ENCODE measurements around the gene GRK3. TPM values are rescaled to one million over a fixed set of nuclear protein-coding genes. Genes with fewer than 3 reads are reported as not detected.

The GRK3 gene
- total and polyA plus RNA-seq, 2 donors (not counting 3 experiments of a cell fraction or from before 2014, with no cell fraction given): 0.68 to 4.4 TPM

DNA sequence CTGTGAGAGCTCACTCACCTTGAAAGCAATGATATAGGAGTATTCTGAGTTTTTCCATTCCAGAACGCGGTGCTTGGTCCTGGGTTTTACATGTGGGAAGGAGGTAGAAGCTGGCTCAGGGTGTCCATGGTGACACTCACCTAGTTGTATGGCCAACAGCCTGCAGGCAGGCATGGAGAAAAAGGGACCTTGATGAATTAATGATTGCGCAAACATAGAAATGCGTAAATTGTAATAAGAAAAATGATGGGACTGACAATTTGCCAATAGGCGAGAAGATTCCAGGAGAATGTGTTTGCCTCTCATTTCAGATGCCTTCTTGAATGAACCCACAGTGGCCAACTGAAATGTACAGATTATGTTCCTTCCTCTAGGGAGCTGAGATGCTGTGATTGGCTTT lies 124.2 kb downstream of the GRK3 start:
- Histone ChIP-seq H3K9me1 (replicated peaks; ENCODE audit: control insufficient read depth, extremely low read depth, insufficient read depth, low read length) (no peaks in the 10 kb centered on the region), H2AFZ (ENCODE audit: low read depth, low read length) (no peak overlapping the region), H3K4me1 (ENCODE audit: control insufficient read depth, extremely low read depth, insufficient read depth, low read length) (no peaks in the 10 kb centered on the region), H3K9me3 (replicated peaks; ENCODE audit: control insufficient read depth, insufficient read depth, low read length) (no peaks in the 10 kb centered on the region), H3K27ac (ENCODE audit: insufficient read depth, low read depth, low read length) (no peak overlapping the region), H3K79me2 (ENCODE audit: control insufficient read depth, insufficient read depth, low read length) (no peaks in the 10 kb centered on the region), H3K36me3 (ENCODE audit: control insufficient read depth in 2 of 2, extremely low read depth in 1 of 2, insufficient read depth in 2 of 2, low read length in 2 of 2) (no peaks in the 10 kb centered on the region), H3K9ac (replicated peaks; ENCODE audit: extremely low read depth, insufficient read depth, low read length) (no peak overlapping the region), H3K4me2 (ENCODE audit: insufficient read depth, low read length) (no peak overlapping the region), H3K27me3 (ENCODE audit: control insufficient read depth in 2 of 2, insufficient read depth in 2 of 2, low read length in 2 of 2) (no peaks in the 10 kb centered on the region), H3K4me3 (replicated peaks in 1 of 3; ENCODE audit: insufficient read depth in 1 of 3, low read depth in 1 of 3, low read length in 3 of 3) (no peak overlapping the region), H4K20me1 (replicated peaks; ENCODE audit: control insufficient read depth, extremely low read depth, insufficient read depth, low read length) (no peaks in the 10 kb centered on the region)
- ChIA-PET POLR2A (no interaction called here), CTCF (interaction anchor here (0.8 to 1.8 kb wide), 3 partner anchors 14 to 105 kb away, joined by 3 to 5 read pairs (median 5); no protein-coding TSS in a partner anchor)
- dilution Hi-C loops (cut with MboI; ENCODE audit: extremely low pct_ligation_motif_present, low sequenced_read_pairs) (no loop called here), intact Hi-C loops (cut with micrococcal nuclease) (no loop called here)
- no peak for FAIRE-seq
- TF ChIP-seq EZH2 (IDR thresholded peaks at IDR 0.05; ENCODE audit: borderline replicate concordance, low read depth, low read length, severe bottlenecking): no peak
- TF ChIP-seq, protein P1, sequence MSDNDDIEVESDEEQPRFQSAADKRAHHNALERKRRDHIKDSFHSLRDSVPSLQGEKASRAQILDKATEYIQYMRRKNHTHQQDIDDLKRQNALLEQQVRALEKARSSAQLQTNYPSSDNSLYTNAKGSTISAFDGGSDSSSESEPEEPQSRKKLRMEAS (IDR thresholded peaks at IDR 0.05; ENCODE audit: insufficient read depth, insufficient read length): no peak
- no peak for TF ChIP-seq POLR2AphosphoS5 (IDR thresholded peaks at IDR 0.05; ENCODE audit: insufficient read depth, low read depth, low read length)
- TF ChIP-seq POLR2A (IDR thresholded peaks at IDR 0.05; ENCODE audit: low read depth, low read length): no peak
- TF ChIP-seq GATA2 (IDR thresholded peaks at IDR 0.05; ENCODE audit: insufficient read depth, insufficient read length, low read depth, low read length): no peak
- no peak for TF ChIP-seq FOS (IDR thresholded peaks at IDR 0.05; ENCODE audit: borderline replicate concordance, insufficient read depth, low read length)
- no peak for TF ChIP-seq MYC (IDR thresholded peaks at IDR 0.05; ENCODE audit: low read depth, low read length)
- no peak for TF ChIP-seq JUN (IDR thresholded peaks at IDR 0.05; ENCODE audit: borderline replicate concordance, insufficient read depth, insufficient read length, low read depth)
- TF ChIP-seq, protein P2, sequence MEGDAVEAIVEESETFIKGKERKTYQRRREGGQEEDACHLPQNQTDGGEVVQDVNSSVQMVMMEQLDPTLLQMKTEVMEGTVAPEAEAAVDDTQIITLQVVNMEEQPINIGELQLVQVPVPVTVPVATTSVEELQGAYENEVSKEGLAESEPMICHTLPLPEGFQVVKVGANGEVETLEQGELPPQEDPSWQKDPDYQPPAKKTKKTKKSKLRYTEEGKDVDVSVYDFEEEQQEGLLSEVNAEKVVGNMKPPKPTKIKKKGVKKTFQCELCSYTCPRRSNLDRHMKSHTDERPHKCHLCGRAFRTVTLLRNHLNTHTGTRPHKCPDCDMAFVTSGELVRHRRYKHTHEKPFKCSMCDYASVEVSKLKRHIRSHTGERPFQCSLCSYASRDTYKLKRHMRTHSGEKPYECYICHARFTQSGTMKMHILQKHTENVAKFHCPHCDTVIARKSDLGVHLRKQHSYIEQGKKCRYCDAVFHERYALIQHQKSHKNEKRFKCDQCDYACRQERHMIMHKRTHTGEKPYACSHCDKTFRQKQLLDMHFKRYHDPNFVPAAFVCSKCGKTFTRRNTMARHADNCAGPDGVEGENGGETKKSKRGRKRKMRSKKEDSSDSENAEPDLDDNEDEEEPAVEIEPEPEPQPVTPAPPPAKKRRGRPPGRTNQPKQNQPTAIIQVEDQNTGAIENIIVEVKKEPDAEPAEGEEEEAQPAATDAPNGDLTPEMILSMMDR (IDR thresholded peaks at IDR 0.05; ENCODE audit: extremely low read depth in 1 of 2, insufficient read depth in 1 of 2, low read depth in 1 of 2, low read length in 2 of 2): no peak
- no TSS peak for BruUV-seq (replicated peaks)
- DNase-seq (ENCODE audit: low read depth, low spot score): no peak
